Activated T-cell treated with anti-CD3 and anti-CD28 coated beads for 48 hours (primary cell): ENCODE results near the gene SNAP91.
"Not testable (repeated sequence)": the region's sequence is repeated elsewhere in the genome, so short reads cannot be mapped to it uniquely, and the experiment has no call there.

Experiments used
- DNase-seq: peaks from one replicate; pipeline ENCODE4 v3.0.0-alpha.2; 2020; ENCODE audit warnings: low read depth

The SNAP91 gene

GRCh38 chr6:83633149-83633548, 75.8 kb downstream of the SNAP91 start:
- no peak for DNase-seq

- DNase-seq: not testable (repeated sequence)
These were observed 79.0 kb downstream of the SNAP91 start for GRCh38 chr6:83629908-83630307.

GRCh38 chr6:83615025-83615999, 93.6 kb downstream of the SNAP91 start:
- no peak for DNase-seq

DNA sequence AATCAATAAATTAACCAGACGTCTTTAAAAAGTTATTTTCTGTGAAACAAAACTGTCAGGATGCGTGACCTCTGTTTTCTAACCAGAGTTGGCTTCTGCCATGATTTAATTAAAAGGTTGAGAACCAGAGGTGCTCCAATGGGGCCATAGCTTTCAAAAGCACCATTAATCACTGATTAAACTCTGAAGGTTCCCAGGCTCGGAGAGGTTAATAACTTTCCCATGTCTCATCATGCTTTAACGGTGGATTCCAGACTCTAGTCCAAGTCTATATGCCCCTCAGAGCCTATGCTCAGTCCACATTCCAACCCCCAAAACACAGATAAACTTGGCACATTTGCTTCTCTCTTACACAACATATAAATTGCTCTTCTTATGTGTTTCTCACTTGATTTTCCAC, 95.5 kb downstream of the SNAP91 start:
- no peak for DNase-seq

- DNase-seq: no peak
These were observed 99.7 kb downstream of the SNAP91 start for GRCh38 chr6:83609248-83609647.

DNA sequence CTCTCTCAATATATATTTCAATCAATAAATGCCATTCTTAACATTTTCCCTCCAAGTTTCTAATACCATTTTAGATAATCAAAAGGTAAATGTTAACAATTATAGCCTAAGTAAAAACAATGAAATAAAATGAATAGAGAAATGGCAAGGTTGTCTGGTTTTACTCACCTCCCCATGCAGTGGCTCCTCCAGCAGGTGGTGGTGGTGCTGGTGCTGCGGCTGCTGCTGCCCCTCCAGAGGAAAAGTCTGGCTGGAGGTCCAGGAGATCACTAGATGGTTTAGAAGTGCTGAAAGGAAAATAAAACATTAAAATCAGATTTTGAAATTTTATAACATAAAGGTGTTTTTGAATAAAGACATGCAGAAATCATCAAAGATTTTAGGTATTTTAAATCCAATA, 103.4 kb downstream of the SNAP91 start:
- DNase-seq: no peak

- no peak for DNase-seq
These were observed 105.3 kb downstream of the SNAP91 start for GRCh38 chr6:83603551-83603950.

GRCh38 chr6:83601119-83601518, 107.8 kb downstream of the SNAP91 start:
- DNase-seq: no peak

- no peak for DNase-seq
These were observed 108.4 kb downstream of the SNAP91 start for GRCh38 chr6:83600459-83600858.

DNA sequence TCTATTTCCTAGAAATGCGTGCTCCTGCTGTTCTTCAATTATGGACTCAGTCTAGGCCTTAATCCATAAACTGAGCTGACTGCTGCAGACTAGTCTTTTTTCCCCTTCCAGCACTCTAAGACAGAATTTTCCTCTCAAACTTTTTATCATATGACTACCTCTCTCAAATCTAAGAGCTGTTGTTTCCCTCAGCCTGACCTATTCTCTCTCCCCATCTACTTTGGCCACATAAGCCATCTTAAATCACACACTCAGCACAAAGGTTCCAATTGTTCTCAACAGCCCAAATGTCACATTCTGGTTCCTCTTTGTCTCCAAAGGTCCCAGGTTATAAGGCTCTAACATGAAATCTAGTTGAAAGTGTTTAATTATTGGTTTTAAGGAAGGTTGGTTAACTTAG, 111.4 kb downstream of the SNAP91 start:
- no peak for DNase-seq

DNA sequence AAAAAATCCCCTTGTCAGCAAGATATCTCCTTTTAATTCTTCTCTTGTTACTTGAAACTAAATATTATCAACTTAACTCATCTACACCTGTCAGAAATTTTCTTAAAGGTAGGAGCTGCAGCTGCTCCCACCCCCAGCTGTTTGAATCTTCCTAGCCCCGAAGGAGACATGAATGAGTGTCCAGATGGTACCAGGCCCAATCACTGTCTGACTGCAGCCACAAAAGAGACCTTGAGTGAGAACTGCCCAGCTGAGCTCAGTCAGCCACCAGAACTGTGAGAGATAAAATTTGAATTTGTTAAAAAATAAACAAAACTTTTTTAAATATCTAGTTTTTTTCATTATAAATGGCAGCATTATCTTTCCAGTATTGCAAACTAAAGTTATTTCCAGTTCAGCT, 111.8 kb downstream of the SNAP91 start:
- no peak for DNase-seq

DNA sequence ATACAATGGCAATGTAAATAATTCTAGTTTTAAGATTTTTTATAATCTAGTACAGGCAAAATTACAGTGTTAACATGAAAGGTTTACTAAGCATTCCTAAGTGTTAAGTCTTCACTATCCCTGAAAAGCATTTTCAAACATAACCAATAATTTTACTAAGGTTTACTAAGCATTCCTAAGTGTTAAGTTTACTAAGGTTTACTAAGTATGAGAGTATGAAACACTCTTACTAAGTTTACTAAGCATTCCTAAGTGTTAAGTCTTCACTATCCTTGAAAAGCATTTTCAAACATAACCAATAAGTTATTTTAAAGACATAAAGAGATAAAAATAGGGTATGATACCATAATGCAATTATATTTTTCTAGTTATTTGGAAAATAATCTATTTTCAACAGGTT, 114.0 kb downstream of the SNAP91 start:
- no peak for DNase-seq

- no peak for DNase-seq
These were observed 115.5 kb downstream of the SNAP91 start for GRCh38 chr6:83593395-83593785.

GRCh38 chr6:83592770-83593394, 116.0 kb downstream of the SNAP91 start:
- no peak for DNase-seq

DNA sequence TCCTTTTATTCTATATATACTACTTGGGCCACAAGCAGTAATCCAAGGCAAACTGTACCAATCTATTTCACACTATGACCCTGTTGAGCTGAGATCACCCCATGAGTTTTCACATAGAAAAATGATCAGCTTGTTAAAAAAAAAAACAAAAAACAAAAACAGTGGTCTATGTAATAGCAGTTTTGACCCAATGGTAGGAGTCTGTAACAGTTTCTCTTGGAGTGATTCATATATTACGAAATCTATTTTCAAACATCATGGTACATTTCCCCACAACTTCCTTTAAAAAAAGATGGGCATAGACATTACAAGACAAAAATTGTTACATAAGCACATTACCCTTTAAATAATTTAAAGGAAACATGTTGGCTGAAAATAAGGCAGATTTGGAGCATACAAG, 118.5 kb downstream of the SNAP91 start:
- no peak for DNase-seq

DNA sequence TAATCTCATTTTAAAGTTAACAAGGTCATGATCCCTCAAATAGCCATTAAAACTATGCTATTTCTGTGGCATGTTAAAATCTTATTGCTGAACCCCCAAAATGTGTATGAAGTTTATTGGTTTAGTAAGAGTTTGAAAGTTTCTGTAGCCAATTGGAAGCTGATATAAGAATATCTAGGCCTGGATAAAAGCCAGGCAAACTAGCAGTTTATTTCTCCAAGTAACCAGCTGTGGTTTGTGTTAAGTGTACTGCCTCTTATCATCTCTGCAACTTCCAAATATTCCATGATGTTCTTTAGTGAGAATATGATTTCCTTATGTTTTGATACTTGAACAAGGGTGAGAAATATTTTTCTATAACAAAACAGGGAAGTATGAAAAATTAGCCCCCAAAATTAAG, 119.8 kb downstream of the SNAP91 start:
- DNase-seq: no peak

GRCh38 chr6:83578057-83578456, 130.8 kb downstream of the SNAP91 start:
- DNase-seq: no peak

DNA sequence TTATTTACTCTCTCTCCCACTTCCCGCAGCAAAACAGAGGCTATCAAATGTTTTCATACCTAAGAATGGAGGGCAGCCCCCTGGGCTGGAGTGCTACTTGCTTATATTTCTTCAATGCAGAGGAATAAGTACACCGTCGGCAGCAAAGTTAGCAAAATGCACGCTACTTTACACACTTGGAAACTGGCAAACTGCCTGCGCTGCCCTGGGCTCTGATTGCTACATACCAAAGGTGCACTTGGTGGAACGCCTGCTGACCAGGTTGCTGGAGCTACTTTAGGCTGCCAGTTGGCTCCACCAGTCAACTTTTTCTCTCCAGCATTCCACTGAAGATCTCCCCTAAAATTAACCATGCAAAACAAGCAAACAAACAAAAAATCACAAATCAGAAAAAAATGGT, 134.1 kb downstream of the SNAP91 start:
- no peak for DNase-seq

- DNase-seq: not testable (repeated sequence)
These were observed 137.2 kb downstream of the SNAP91 start for GRCh38 chr6:83571663-83572185.

DNA sequence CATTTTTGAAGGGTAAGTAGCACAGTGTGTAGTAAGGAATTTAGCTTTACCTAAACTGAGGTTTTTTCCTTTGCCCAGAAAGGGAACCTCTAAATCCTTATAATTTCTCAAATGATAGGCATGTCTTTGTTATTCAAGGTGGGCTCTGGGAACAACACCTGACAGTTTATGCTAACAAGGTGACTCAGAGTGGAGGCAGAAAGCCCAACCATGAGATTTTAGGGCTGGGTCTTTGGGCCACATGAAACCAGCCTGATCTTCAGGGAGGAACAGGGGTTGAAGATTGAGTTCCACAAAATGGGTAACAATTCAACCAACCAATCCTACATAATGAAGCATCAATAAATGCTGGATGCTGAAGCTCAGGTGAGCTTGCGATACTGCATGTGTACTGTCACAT, 149.9 kb downstream of the SNAP91 start:
- no peak for DNase-seq

GRCh38 chr6:83556871-83557270, 152.0 kb downstream of the SNAP91 start:
- DNase-seq: no peak

GRCh38 chr6:83551748-83552147, 157.2 kb downstream of the SNAP91 start:
- DNase-seq: not testable (repeated sequence)

DNA sequence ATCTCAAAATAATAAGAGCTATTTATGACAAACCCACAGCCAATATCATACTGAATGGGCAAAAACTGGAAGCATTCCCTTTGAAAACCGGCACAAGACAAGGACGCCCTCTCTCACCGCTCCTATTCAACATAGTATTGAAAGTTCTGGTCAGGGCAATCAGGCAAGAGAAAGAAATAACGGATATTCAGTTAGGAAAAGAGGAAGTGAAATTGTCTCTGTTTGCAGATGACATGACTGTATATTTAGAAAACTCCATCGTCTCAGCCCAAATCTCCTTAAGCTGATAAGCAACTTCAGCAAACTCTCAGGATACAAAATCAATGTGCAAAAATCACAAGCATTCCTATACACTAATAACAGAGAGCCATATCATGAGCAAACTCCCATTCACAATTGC, 158.4 kb downstream of the SNAP91 start:
- DNase-seq: not testable (repeated sequence)
